22Rv1 (cell line): ENCODE measurements around the gene EXOC1.

Experiments
- CTCF ChIP-seq: fragments of 450-650 bp; IDR thresholded peaks from 2 replicates; pipeline ENCODE4 v1.5.1; 2017; ENCODE audit warnings: mild to moderate bottlenecking
- ZFX ChIP-seq: fragments of 450-650 bp; IDR thresholded peaks from 2 replicates; pipeline ENCODE4 v1.6.1; 2017; ENCODE audit warnings: antibody characterized with exemption, borderline replicate concordance

DNA sequence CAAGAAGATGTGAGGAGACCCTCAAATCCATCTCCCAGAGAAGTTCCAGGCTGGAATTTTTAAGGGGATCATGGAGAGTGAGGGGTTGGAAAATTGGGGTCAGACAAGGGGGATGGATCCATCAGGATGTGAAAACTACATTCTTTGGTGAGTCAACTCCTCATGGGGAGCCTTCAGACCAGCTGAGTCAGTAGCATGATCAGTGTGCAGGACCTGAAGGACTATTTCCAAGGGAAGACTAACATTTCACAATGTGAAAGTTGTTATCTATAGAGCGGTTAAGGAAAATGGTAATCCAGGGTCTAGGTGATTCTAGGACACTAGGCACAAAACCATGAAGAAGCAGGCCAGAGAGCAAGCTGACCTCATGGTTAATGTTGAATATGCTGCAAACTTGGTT is 56.7 kb downstream of the EXOC1 start:
- no peak for TF ChIP-seq CTCF
- TF ChIP-seq ZFX, result no peak
